OCI-M2 (cell line): ENCODE data around the gene HLA-DMA.
"Not testable (repeated sequence)": the region's sequence is repeated elsewhere in the genome, so short reads cannot be mapped to it uniquely, and the experiment has no call there.

ENCODE experiments used
- DNase-seq: peaks from one replicate; lab custom pipeline; 2025; ENCODE audit not compliant: unreplicated experiment; lab: John Stamatoyannopoulos, UW

Gene HLA-DMA

GRCh38 chr6:32954986-32955802 is 2.3 kb upstream of the HLA-DMA start:
- no peak for DNase-seq

DNA sequence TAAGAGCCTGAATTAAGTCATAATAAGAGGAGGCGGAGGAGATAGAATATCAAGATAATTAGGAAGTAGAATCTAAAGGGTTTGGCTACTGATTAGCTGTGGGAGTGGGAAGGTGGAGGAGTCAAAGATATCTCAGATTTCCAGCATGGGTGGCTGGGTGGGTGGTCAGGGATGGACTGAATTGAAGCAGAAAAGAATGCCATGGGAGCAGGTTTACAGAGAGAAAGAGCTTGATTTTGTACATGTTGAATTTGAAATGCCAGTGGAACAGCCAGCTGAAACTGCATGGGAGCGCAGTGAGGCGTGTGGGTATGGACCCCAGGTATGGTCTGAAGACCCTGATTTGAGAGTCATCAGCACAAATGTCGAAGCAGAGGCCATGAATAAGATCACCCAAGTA is 1.4 kb upstream of the HLA-DMA start:
- no peak for DNase-seq

- no peak for DNase-seq
Observed at GRCh38 chr6:32953775-32954174, 878 bp upstream of the HLA-DMA start.

DNA sequence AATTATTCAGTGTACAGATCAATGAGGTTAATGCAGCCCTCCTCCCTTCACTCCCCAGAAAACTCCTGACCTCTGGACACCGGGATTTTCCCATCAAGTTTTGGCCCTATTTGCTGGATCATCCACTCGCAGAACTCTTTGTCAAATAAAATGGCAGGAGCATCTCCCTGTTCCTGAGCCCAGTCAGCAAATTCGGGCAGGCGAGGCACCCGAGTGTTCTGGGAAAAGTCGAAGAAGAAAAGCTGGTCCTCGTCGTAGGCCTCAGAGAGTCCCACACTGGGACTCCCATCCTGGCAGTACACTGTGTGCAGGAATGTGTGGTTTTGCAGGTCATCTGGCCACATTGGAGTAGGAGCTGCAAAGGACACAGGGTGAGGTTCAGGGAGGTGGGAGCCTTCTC is 2.4 kb downstream of the HLA-DMA start:
- DNase-seq, result no peak

- DNase-seq, result no peak
Observed at GRCh38 chr6:32950010-32950409, 2.9 kb downstream of the HLA-DMA start.

DNA sequence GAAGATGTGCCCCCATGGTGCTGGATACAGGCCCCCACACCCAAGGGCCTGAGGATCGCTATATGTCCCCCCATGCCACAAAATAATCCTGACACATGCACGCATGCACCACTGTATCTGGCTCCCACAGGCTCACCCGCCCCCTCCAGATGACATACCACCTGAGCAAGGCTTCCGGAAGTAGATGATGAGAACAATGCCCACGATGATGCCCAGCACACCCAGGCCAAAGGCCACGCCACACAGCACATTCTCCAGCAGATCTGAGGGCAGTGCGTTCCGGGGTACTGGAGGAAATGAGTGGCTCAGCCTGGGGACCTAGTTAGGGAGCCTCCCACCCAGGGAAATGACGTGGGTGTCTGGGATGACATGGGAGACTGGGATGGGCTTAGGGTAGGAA is 3.8 kb downstream of the HLA-DMA start:
- DNase-seq, result no peak

DNA sequence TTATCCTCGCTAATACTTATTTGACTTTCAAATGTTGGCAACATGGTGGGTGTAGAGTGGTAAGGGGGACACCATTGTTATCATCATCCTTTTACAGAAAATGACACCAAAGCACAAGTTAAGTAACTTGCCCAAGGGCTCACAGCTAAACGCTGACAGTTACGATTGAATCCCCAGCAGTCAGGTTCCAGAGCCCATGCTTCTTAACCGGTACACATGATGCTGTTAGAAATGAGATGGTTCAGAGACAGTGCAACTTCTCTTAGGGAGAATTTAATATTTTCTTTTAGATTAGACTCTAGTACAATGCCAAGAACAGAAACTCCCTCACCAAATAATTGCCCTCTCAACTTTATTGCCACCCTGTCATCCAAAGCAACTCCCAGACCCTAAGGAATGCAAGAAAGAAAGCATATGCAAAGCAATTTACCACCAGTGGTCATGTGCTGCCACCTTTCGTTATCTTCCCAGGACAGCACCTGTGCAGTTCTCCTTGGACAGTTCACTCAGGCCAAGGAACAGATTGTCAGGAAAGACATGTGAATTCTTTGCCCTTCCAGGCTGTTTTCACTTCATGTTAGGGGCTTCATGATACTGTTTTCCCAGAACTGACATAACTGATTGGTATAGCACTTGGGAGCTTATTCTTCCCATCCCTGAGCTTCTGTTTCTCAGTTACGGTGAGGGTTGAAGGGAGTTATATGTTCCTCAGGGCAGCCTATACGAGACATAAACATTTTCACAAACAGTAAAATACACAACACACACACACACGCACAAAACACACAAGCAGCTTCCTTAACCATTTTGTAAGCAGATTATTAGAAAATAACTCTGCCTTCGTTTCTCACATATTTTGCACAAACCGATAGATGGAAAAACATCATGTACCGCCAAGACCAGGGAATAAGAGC is 5.1 kb downstream of the HLA-DMA start:
- no peak for DNase-seq

GRCh38 chr6:32946893-32947292 is 6.0 kb downstream of the HLA-DMA start:
- no peak for DNase-seq

DNA sequence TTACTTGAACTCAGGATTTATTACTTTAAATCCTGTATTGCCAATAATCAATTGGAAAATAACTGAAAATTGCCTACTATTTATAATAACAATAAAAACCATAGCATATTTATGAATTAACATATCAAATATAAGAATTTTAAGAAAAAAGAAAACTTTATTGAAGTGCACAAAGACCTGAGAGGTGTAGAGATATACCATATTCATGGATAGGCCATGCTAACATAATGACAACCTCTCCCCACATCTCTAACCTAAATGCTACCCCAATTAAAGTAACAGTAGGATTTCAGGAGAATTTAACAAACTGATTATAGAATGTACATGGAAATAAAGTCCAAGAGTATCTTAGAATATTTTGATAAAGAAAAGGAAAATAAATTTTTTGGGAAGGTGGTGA is 6.9 kb downstream of the HLA-DMA start:
- no peak for DNase-seq

DNA sequence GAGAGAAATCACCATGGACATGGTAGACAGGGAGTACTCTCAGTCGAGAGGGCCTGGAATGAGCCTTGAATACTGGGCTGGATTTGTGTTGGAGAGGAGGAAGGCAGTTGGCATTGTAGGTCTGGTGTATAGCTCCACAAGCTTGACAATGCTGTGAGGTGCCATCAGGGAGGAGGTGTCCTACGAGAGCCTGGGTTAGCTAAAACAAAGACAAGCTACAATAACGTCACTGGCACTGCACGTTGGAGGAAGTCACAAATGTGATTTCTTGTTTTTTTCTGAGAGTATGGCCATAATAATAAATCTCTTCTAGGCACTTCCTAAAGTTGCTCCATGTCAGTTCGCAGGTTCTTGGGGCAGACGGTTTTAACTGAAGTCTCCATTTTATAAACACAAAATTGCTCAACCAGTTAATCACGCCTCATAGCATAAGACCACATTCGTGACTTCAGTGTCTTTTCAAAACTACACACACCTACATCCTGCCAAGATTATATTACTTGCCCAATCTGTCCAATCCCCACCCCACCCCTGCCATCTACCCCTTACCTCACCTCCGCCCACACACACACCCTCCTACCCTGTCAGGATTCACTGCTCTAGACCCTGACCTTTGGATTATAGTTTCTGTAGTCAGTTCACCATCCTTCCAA is 7.7 kb downstream of the HLA-DMA start:
- no peak for DNase-seq

DNA sequence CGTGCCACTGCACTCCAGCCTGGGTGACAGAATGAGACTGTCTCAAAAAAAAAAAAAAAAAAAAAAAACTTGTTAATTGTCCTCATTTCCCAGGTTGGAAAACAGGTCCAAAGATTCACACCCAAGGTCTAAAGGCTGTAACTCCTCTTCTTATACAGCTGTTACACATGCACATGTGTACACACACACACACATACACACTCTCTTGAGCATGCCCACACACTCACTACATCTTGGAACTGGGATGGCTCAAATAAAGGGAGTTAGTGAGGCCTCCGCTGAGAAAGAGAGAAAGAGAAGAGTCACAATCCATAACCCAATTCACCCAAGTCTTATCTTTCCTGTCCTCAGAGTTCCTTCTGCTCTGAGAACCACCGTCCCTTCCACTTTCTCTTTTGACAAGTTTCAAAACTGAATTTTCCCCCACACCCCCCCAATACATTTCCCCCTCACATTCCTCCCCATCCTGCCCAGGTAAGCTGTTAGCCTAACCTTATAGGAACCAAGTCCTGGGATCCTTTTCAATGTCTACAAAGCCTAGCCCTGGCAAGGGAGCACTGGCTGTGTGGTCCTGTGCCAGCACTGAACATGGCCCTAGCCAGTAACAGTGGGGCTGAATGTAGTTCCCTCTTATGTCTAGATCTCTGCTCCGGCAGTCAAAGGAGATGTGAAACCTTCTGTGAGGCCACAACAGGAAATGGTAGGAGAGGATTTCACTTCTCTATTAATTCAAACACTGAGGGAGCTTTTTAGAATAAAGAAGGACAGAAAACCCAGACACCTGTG is 8.8 kb downstream of the HLA-DMA start:
- no peak for DNase-seq

DNA sequence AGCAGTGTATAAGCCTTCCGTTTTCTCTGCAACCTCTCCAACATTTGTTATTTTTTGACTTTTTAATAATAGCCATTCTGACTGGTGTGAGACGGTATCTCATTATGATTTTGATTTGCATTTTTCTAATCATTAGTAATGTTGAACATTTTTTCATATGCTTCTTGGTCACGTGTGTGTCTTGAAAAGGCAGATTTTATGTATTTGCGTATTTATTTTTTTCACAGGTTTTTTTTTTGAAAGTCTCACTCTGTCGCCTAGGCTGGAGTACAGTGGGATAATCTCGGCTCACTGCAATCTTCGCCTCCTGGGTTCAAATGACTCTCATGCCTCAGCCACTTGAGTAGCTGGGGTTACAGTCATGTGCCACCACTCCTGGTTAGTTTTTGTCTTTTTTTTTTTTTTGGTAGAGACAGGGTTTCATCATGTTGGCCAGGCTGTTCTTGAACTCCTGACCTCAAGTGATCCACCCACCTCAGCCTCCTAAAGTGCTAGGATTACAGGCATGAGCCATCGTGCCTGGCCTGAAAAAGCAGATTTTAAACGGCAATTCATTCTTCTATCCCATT is 10.3 kb downstream of the HLA-DMA start:
- not testable (repeated sequence) for DNase-seq

- no peak for DNase-seq
Observed at GRCh38 chr6:32941214-32941768, 11.6 kb downstream of the HLA-DMA start.

GRCh38 chr6:32940656-32941213 is 12.2 kb downstream of the HLA-DMA start, which contains the start of gene HLA-DMB:
Gene HLA-DMB (minus strand): TSS chr6:32941028. CDS start chr6:32940807, 221 bp downstream.
- DNase-seq, result no peak

DNA sequence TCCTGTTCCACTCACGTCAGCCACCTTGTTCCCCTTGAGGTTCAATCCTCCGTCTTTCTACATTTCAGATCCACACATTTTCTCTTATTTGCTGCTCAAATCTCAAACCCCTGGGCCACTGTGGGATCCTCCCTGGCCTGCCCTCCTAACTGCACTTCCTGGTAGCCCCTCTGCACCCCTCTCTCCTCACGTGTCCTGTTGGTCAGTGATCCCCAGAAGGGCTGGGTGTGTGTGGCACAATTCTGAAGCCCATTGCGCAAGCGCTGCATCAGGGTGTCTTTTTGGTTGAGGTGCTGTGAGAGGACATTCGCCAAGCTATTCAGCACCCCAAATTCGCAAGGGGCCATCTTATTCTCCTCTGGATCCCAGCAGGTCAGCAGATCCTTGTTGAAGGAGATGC is 14.4 kb downstream of the HLA-DMA start:
- DNase-seq, result no peak

DNA sequence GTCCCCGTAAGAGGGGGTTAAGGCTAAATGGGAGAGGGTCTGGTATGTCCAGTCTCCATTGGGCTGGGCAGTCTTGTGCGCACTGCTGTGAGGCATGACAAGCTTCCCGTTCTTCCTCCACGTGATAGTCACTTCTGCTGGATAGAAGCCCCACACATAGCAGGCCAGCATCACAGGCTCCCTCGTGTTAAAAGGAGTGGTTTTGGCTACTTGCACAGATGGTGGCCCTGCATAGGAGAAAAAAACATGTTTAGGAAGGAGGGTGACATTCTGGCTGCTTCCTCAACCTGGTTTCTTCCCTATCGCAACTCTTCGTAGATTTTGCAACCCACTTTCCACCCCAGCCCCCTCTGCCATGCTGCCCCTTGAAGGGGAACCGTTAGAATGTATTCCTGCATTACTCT is 15.7 kb downstream of the HLA-DMA start:
- no peak for DNase-seq

DNA sequence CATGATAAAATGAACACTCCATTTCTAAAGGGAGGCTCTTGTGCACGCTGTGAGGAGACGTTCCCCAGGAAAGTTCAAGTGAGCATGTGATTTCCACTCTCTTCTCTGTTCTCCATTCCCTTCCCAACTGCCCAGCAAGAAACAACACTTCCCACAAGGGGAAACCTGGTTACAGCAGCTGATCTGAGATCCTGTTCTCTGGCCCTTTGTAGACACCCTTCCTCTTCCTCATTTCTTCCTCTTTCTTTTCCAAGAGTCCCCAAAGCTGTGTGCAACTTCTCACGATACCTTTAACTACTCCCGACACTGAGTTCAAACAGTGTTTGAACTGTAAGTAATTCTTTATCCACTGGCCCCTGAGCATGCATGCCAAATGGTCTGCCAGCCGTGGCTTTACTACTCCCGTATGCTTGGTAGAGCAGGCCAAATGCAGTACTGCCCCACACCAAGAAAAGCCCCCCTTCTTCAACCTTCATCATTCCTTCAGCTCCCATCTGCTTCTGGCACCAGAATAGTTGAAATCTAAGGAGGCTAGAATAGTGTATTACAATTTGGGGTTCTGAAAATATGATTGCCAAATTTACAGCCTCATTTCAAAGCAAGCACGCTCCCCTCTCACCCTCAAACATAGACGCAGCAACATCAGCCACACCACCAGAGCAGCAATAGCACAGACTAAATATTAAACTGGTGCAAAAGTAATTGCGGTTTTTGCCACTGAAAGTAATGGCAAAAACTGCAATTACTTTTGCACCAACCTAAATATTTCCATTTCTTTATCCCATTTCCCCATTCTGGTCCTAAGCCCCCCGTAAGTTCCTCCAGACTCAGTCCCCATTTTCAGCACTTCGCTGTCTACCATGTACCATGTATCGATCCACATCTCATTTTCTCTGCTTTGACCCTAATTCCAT is 16.4 kb downstream of the HLA-DMA start:
- no peak for DNase-seq

- no peak for DNase-seq
Observed at GRCh38 chr6:32935551-32936238, 17.2 kb downstream of the HLA-DMA start.
